ENCODE measurements around the gene DHX9.

DNA sequence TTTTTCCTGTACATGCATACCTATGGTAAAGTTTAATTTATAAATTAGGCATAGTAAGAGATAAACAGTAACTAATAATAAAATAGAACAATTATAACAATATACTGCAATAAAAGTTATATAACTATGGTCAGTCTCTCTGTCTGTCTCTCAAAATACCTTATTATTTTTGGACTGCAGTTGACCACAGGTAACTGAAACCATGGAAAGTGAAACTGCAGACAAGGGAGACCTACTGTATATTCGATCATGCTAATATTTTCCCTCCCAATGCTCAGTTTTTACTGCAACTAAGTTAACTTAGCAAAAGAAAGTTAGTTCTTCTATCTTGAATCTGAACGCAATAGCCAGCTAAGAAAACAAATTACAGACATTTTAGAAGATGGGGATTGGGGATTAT, 12.3 kb upstream of the DHX9 start:
- TF ChIP-seq CTCF (IDR thresholded peaks at IDR 0.05; ENCODE audit: borderline replicate concordance, extremely low read depth, low read length, poor library complexity, severe bottlenecking) (no peak), EZH2 (IDR thresholded peaks at IDR 0.05; ENCODE audit: borderline replicate concordance, low read depth, low read length, severe bottlenecking) (no peak)

Data from DND-41 (cell line).